GM12878 (cell line): ENCODE data around the gene ACSM6. TPM values are rescaled to one million over a fixed set of nuclear protein-coding genes. Genes with fewer than 3 reads are reported as not detected.

Experiments used
- ATAC-seq: fragments of 200-7000 bp; cut with Tn5 transposase; 3 replicates; pipeline ENCODE4 v1.9.1; 2020; ENCODE audit warnings: mild to moderate bottlenecking, moderate library complexity
- BruUV-seq: library from RNA; stranded (reverse); fragments of 400-500 nt; replicated peaks from 2 replicates; lab custom pipeline; 2021; lab: Mats Ljungman, UMichigan
- CTCF ChIA-PET: fragments of 300-600 bp; sonication (Branson Sonifier 250); formaldehyde crosslinking; extraction: SDS; loops from one replicate; lab custom pipeline; 2021; ENCODE audit warnings: inconsistent platforms; lab: Yijun Ruan, JAX
- POLR2A ChIA-PET: fragments of 350-600 bp; formaldehyde crosslinking; extraction: SDS; loops from one replicate; lab custom pipeline; 2021; ENCODE audit warnings: inconsistent platforms; lab: Charles Lee
- RAD21 ChIA-PET: fragments of 300-600 bp; sonication (Branson Sonifier 250); formaldehyde crosslinking; loops from one replicate; lab custom pipeline; 2023; ENCODE audit warnings: antibody characterized with exemption; ENCODE audit not compliant: unreplicated experiment; lab: Charles Lee
- SMC1A ChIA-PET: fragments of 300-600 bp; sonication (Branson Sonifier 250); formaldehyde crosslinking; loops from one replicate; lab custom pipeline; 2023; ENCODE audit not compliant: unreplicated experiment, uncharacterized antibody; lab: Charles Lee
- DNase-seq: peaks from one replicate; pipeline ENCODE4 v3.0.0-alpha.2; 2011; ENCODE audit warnings: low read depth, low spot score
- FAIRE-seq: peaks from 3 replicates; lab custom pipeline; 2011; peaks lifted over from hg19 to GRCh38; lab: Jason Lieb, UNC
- H2AFZ ChIP-seq: 2 replicates; pipeline ENCODE4 v1.6.0; 2011; ENCODE audit warnings: low read depth, low read length, control low read depth; ENCODE audit not compliant: control insufficient read depth
- H3K27ac ChIP-seq: 2 replicates; pipeline ENCODE4 v1.5.1; 2011; ENCODE audit warnings: control low read depth; ENCODE audit not compliant: control insufficient read depth, insufficient read depth
- H3K27me3 ChIP-seq, 2 experiments: replicated peaks in 1 of 2; 2 replicates each; pipeline versions ENCODE4 v1.6.0 to v1.6.1; 2011; ENCODE audit warnings: low read length in 1 of 2; ENCODE audit not compliant: control insufficient read depth in 2 of 2, insufficient read depth in 2 of 2
- H3K36me3 ChIP-seq, 2 experiments: 2 replicates each; pipeline ENCODE4 v1.5.1; 2011; ENCODE audit warnings: low read length in 1 of 2; ENCODE audit not compliant: control insufficient read depth in 2 of 2, insufficient read depth in 2 of 2
- H3K4me1 ChIP-seq: 2 replicates; pipeline ENCODE4 v1.6.1; 2011; ENCODE audit warnings: mild to moderate bottlenecking, low read length, moderate library complexity, mixed read lengths; ENCODE audit not compliant: control insufficient read depth, insufficient read depth
- H3K4me2 ChIP-seq: 2 replicates; pipeline ENCODE4 v1.6.0; 2011; ENCODE audit warnings: control low read depth; ENCODE audit not compliant: control insufficient read depth, insufficient read depth
- H3K4me3 ChIP-seq: fragments of 200-600 bp; sonication (generic); 2 replicates; pipeline ENCODE4 v1.5.1; 2016
- H3K79me2 ChIP-seq: 2 replicates; pipeline ENCODE4 v1.6.0; 2011; ENCODE audit warnings: low read length; ENCODE audit not compliant: control insufficient read depth, insufficient read depth
- H3K9ac ChIP-seq: 2 replicates; pipeline ENCODE4 v1.8.0; 2011; ENCODE audit warnings: low read length, control low read depth, mixed read lengths; ENCODE audit not compliant: control insufficient read depth, insufficient read depth
- H3K9me3 ChIP-seq: replicated peaks from 3 replicates; pipeline ENCODE4 v1.5.1; 2011; ENCODE audit warnings: mild to moderate bottlenecking, low read length; ENCODE audit not compliant: control insufficient read depth, insufficient read depth
- H4K20me1 ChIP-seq: 2 replicates; pipeline ENCODE4 v1.6.0; 2011; ENCODE audit not compliant: control insufficient read depth, insufficient read depth
- GATAD2B ChIP-seq: fragments of 450-650 bp; conservative IDR thresholded peaks from 2 replicates; pipeline ENCODE4 v1.6.1; 2017; ENCODE audit warnings: low read depth, mild to moderate bottlenecking, moderate library complexity
- KAT2A ChIP-seq: conservative IDR thresholded peaks from 2 replicates; pipeline ENCODE4 v1.6.1; 2011; ENCODE audit warnings: low read depth, low read length; ENCODE audit not compliant: control insufficient read depth
- MEF2A ChIP-seq: IDR thresholded peaks from 2 replicates; pipeline ENCODE4 v1.6.1; 2011; ENCODE audit warnings: low read depth, mild to moderate bottlenecking, low read length, moderate library complexity; ENCODE audit not compliant: insufficient read depth
- MYC ChIP-seq: IDR thresholded peaks from 2 replicates; pipeline ENCODE4 v1.6.1; 2011; ENCODE audit warnings: mild to moderate bottlenecking, low read length, moderate library complexity, inconsistent platforms; ENCODE audit not compliant: insufficient read depth, insufficient replicate concordance, insufficient read length, severe bottlenecking
- NFYA ChIP-seq: IDR thresholded peaks from 2 replicates; pipeline ENCODE4 v1.6.1; 2011; ENCODE audit warnings: low read depth, mild to moderate bottlenecking, low read length, improper control_type of control experiment, borderline replicate concordance
- PAX8 ChIP-seq: fragments of 450-650 bp; IDR thresholded peaks from 2 replicates; pipeline ENCODE4 v1.6.1; 2017; ENCODE audit warnings: mild to moderate bottlenecking, moderate library complexity
- POU2F2 ChIP-seq: IDR thresholded peaks from 3 replicates; pipeline ENCODE4 v1.6.1; 2011; ENCODE audit warnings: low read depth, mild to moderate bottlenecking, low read length, borderline replicate concordance
- REST ChIP-seq: IDR thresholded peaks from 2 replicates; pipeline ENCODE4 v1.6.1; 2012; ENCODE audit warnings: mild to moderate bottlenecking, low read depth, low read length
- SREBF1 ChIP-seq: IDR thresholded peaks from 2 replicates; pipeline ENCODE4 v1.6.1; 2012; ENCODE audit warnings: mild to moderate bottlenecking, low read length
- STAT1 ChIP-seq: fragments of 450-650 bp; conservative IDR thresholded peaks from 2 replicates; pipeline ENCODE4 v1.6.1; 2014; ENCODE audit warnings: antibody characterized with exemption, mild to moderate bottlenecking
- ZNF687 ChIP-seq: fragments of 450-650 bp; IDR thresholded peaks from 2 replicates; pipeline ENCODE4 v1.6.1; 2017; ENCODE audit warnings: mild to moderate bottlenecking, moderate library complexity
- WGBS: methylation state at CpG from one replicate; pipeline ENCODE4 v1.1.6; 2016; ENCODE audit warnings: low lambda C conversion rate; ENCODE audit not compliant: insufficient replicate concordance, insufficient coverage; ENCODE audit errors: missing lambda C conversion rate; 5-methylcytosine and 5-hydroxymethylcytosine counted together
- in situ Hi-C: fragments of 300-500 bp; cut with MboI; formaldehyde crosslinking; loops from 9 replicates; pipeline ENCODE4 v1.14.3; 2018; ENCODE audit warnings: mixed read lengths
- intact Hi-C: fragments of 100-400 bp; cut with micrococcal nuclease; formaldehyde crosslinking; loops from one replicate; pipeline ENCODE4 v1.14.2; 2022; ENCODE audit not compliant: unreplicated experiment
- polyA plus RNA-seq, 11 experiments: library from polyadenylated mRNA; depleted of rRNA in 4 of 11; unstranded in 6 of 11; stranded (reverse) in 5 of 11; fragments of >200 nt; fragmentation: Nextera tagmentation in 4 of 11; fragmentation: Illumina TruSeq in 1 of 11; extraction: Ambion mirVana in 4 of 11; extraction: Trizol in 1 of 11; gene quantifications; 1 replicate in 1 of 11; 2 replicates in 10 of 11; pipeline versions ENCODE4 v1.2.1 to v1.2.3, GENCODE V29; 2011 to 2016; ENCODE audit warnings: inconsistent platforms in 2 of 11, missing spikeins in 2 of 11, low read depth in 1 of 11
- total RNA-seq, 4 experiments: library from RNA; depleted of rRNA in 3 of 4; stranded (reverse); fragments of >200 nt in 3 of 4; fragmentation: Illumina TruSeq in 1 of 4; extraction: Trizol in 1 of 4; gene quantifications; 2 replicates each; pipeline versions ENCODE4 v1.2.1 to v1.2.3, GENCODE V29; 2013 to 2021
- TF ChIP-seq, protein P1 (sequence below): IDR thresholded peaks from 2 replicates; pipeline ENCODE4 v1.6.1; 2011; ENCODE audit warnings: borderline replicate concordance, low read depth, mild to moderate bottlenecking, moderate library complexity, mixed read lengths, low read length; ENCODE audit not compliant: insufficient read depth; ENCODE audit errors: extremely low read length
- TF ChIP-seq, protein P2 (sequence below): fragments of 450-650 bp; IDR thresholded peaks from 2 replicates; pipeline ENCODE4 v1.6.1; 2016; ENCODE audit warnings: mild to moderate bottlenecking
- TF ChIP-seq, protein P3 (sequence below): IDR thresholded peaks from 2 replicates; pipeline ENCODE4 v1.6.1; 2011; ENCODE audit warnings: low read depth, mild to moderate bottlenecking, low read length, moderate library complexity, borderline replicate concordance; ENCODE audit errors: extremely low read depth

ACSM6 gene
- total and polyA plus RNA-seq, 10 of the 15 experiments (the other 5 are each of a cell fraction or from before 2014, with no cell fraction given), result 0.06 to 0.21 (median 0.20) TPM; not detected in 7

- no peak overlapping the region for H3K4me3 ChIP-seq
- intact Hi-C loops (no loop called here), in situ Hi-C loops (no loop called here)
- H3K79me2 ChIP-seq, result no peaks in the 10 kb centered on the region
- SMC1A ChIA-PET, result no interaction called here
- H3K4me1 ChIP-seq, result no peaks in the 10 kb centered on the region
- no peak for ATAC-seq
- POLR2A ChIA-PET, result no interaction called here
- no peaks in the 10 kb centered on the region for H3K9me3 ChIP-seq
- CTCF ChIA-PET, result interaction anchor here (0.8 kb wide), 1 partner anchor 14 kb away, joined by 4 read pairs; no protein-coding TSS in a partner anchor
- H3K36me3 ChIP-seq, result no peaks in the 10 kb centered on the region
- BruUV-seq, result no TSS peak
- H3K27me3 ChIP-seq, result no peaks in the 10 kb centered on the region
- 20% methylated on average over 1 of the region's 1 CpG for WGBS
- DNase-seq, result no peak
- RAD21 ChIA-PET, result no interaction called here
- no peak overlapping the region for H3K4me2 ChIP-seq
- no peak for TF ChIP-seq GATAD2B
- TF ChIP-seq, protein P1, sequence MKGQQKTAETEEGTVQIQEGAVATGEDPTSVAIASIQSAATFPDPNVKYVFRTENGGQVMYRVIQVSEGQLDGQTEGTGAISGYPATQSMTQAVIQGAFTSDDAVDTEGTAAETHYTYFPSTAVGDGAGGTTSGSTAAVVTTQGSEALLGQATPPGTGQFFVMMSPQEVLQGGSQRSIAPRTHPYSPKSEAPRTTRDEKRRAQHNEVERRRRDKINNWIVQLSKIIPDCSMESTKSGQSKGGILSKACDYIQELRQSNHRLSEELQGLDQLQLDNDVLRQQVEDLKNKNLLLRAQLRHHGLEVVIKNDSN, result no peak
- TF ChIP-seq, protein P2, sequence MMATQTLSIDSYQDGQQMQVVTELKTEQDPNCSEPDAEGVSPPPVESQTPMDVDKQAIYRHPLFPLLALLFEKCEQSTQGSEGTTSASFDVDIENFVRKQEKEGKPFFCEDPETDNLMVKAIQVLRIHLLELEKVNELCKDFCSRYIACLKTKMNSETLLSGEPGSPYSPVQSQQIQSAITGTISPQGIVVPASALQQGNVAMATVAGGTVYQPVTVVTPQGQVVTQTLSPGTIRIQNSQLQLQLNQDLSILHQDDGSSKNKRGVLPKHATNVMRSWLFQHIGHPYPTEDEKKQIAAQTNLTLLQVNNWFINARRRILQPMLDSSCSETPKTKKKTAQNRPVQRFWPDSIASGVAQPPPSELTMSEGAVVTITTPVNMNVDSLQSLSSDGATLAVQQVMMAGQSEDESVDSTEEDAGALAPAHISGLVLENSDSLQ, result no peak
- no peak for TF ChIP-seq NFYA
- TF ChIP-seq MYC, result no peak
- TF ChIP-seq KAT2A, result no peak
- no peak for TF ChIP-seq ZNF687
- TF ChIP-seq PAX8, result no peak
- TF ChIP-seq, protein P3, sequence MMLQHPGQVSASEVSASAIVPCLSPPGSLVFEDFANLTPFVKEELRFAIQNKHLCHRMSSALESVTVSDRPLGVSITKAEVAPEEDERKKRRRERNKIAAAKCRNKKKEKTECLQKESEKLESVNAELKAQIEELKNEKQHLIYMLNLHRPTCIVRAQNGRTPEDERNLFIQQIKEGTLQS, result no peak
- TF ChIP-seq MEF2A, result no peak
- no peak for TF ChIP-seq POU2F2
- TF ChIP-seq REST, result no peak
- no peak for TF ChIP-seq SREBF1
- TF ChIP-seq STAT1, result no peak
- H2AFZ ChIP-seq, result no peak overlapping the region
- no peak overlapping the region for H3K9ac ChIP-seq
- H4K20me1 ChIP-seq, result no peaks in the 10 kb centered on the region
- H3K27ac ChIP-seq, result no peak overlapping the region
- no peak for FAIRE-seq
Measured at GRCh38 chr10:95169522-95169921, 24.5 kb upstream of the ACSM6 start.
